ENCODE results near the gene SGK1.
A peak's percentile ranks its signal among the peaks of the same experiment; 100 is the strongest.
"Not testable (repeated sequence)": the region's sequence is repeated elsewhere in the genome, so short reads cannot be mapped to it uniquely, and the experiment has no call there.

Gene SGK1

DNA sequence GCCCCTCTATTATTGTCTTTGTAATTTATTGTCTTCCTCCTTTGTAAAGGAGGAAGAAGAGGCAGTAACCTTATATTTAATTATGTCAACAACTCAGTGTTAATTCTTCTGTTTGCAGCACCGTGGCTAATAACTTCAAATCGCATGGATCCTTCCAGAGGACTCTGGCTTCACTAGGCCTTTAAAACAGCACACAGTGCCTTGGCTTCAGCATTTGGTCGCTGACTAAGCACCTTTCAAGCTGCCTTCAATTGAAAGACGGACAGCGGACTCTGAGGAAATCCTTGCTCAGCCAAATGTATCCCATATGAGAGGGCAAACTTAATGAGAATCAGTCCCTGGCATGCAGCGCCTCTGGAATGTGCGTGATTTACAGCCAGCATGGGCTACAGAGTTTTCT is 64.2 kb downstream of the SGK1 start:
- no peak for DNase-seq (ENCODE audit: low read depth in 2 of 2)

GRCh38 chr6:134251320-134251719 is 66.6 kb downstream of the SGK1 start:
- no peak for DNase-seq (ENCODE audit: low read depth in 2 of 2)

DNA sequence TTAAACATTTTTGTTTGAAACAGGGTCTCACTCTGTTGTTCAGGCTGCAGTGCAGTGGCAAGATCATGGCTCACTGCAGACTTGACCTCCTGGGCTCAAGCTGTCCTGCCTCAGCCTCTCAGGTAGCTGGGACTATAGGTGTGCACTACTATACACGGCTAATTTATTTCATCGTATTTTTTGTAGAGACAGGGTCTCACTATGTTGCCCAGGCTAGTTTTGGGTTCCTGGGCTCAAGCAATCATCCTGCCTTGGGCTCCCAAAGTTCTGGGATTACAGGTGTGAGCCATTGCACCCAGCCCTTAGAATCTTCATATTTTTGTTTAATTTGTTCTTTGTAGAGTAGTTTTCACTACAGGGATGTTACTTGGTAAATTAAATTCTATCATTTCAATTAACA is 67.1 kb downstream of the SGK1 start:
- no peak for DNase-seq (ENCODE audit: low read depth in 2 of 2)

- DNase-seq (ENCODE audit: low read depth in 2 of 2), result no peak
Measured at GRCh38 chr6:134249759-134250602, 67.9 kb downstream of the SGK1 start.

DNA sequence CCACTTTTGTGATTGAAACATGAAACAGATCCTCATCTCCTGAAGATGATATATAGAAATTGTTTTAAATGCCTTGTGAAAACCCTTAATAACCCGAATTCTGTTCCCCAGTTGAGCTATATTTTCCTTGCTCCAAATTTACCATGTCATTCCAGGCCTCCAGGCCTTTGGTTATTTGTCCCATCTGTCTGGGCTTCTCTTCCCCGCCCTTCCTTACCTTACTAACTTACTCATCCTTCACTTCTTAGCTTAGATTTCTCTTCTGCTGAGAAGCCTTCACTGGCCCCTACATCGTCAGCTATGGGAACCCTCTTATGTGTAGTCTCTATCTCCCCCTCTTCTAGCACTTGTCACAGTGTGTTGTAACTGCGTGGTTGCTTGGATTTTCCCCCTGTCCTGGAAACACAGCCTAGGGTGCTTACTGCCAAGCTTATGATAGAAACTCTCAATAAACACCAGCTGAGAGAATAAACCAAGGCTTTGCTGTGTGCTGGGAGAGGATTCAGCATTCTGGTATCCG is 68.6 kb downstream of the SGK1 start:
- DNase-seq (ENCODE audit: low read depth in 2 of 2), result no peak

- no peak for DNase-seq (ENCODE audit: low read depth in 2 of 2)
Measured at GRCh38 chr6:134247844-134248580, 69.9 kb downstream of the SGK1 start.

DNA sequence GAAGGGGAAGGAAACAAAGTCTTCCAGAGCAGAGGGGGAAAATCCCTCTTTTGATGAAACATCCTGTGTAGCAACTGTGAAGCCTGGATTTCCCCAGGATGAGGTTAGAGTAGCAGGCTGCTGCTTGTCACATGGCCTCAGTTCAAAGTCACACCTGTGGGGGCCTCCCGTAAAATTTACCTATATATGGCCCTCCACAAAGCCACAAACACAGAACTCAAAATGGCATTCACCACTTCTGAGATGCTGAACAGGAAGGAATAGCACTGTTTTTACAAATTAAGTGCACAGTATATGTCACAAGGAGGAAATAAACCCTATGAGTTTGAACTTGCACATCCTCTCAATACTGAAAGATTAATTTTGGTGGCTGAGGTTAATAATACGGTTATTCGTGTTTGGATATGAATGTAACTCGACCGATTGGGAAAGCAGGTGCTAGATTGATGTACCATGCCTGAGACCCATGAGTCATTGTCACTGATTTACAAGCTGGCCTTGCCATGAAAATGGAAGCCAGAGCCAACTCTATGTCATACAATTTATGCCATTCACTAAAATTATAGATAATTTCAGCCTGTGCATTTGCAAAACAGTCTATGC is 70.6 kb downstream of the SGK1 start:
- peak; percentile 40 to 48 for DNase-seq (ENCODE audit: low read depth in 2 of 2)

DNA sequence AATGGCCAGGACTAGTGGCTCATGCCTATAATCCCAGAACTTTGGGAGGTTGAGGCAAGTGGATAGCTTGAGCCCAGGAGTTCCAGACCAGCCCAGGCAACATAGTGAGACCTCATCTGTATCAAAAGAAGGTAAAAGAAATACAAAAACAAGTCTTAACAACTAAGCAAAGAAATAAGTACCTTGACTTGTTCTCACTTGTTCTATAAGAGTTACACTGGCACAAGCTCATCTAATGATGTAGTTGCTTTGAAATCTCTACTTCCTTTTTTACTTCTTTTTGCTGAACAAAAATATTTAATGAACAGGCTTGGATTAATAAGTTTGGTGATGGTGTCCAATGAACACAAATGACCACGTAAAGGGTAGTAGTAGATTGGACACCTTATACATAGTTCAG is 72.2 kb downstream of the SGK1 start:
- DNase-seq (ENCODE audit: low read depth in 2 of 2), result no peak

- no peak for DNase-seq (ENCODE audit: low read depth in 2 of 2)
Measured at GRCh38 chr6:134245041-134245440, 72.9 kb downstream of the SGK1 start.

DNA sequence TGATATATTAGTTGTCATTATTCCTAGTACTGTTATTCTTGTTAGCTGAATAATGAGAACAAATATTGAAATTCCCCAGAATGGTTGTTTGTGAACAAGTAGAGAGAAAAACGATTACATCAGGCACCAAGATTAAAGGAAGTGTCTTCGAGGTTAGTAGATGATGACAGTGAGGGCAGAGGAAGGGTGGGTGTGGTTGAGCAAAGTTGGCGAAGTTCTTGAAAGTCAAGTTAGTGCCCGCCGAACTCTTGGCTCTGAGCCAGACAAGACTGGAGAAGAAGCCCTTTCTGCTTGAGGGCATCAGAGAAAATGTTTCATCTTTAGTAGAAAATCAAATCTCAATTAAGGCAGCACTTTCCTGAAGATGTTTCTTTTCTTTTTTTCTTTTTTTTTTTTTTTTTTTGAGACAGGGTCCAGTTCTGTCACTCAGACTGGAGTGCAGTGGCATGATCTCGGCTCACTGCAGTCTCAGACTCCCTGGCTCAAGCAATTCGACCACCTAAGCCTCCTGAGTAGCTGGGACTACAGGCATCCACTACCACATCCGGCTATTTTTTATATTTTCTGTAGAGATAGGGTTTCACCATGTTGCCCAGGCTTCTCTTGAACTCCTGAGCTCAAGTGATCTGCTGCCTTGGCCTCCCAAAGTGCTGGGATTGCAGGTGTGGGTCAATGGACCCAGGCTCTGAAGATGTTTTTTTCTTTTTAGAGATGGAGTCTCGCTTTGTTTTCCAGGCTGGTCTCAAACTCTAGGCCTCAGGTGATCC is 77.1 kb downstream of the SGK1 start:
- peak; percentile 63 to 76 for DNase-seq (ENCODE audit: low read depth in 2 of 2)

DNA sequence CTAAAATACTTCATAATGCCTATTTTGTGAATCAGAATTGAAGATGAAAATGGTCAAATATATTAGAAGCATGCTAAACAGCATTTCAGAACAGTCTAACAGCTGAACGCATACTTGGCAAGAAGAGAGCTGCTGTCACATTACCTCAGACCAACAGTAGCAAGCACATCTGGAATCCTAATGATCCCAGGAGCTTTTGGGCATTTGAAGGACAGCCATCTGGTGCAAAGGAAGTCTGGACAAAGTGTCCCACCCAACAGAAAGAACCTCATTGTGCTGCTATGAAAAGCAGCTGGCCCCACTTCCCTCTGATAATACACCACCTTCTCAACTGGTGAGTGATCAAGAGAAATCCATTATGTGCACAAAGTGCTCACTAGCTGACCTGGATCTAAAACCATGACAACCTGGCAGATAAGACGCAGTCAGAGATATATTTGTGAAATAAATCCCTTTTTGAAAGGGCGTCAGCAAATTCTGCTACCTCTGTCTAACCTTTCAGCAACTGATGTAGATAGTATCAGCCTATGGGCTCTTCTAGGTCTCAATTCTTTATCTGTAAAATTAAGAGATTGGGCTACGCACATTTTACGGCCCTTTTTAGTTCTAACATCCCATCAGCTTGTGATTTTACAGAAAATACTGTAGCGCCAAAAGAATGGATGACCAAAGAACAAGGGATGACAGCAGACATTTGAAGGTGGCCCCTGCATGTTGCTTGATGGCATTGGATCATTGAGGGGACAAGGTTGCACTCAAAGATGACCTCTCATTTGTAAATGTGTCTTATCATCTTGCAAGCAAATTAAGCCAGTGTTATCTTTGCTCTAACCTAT is 78.7 kb downstream of the SGK1 start:
- no peak for DNase-seq (ENCODE audit: low read depth in 2 of 2)

- DNase-seq (ENCODE audit: low read depth in 2 of 2), result no peak
Measured at GRCh38 chr6:134238006-134238405, 79.9 kb downstream of the SGK1 start.

- DNase-seq (ENCODE audit: low read depth in 2 of 2), result no peak
Measured at GRCh38 chr6:134235937-134236751, 81.8 kb downstream of the SGK1 start.

- DNase-seq (ENCODE audit: low read depth in 2 of 2), result not testable (repeated sequence)
Measured at GRCh38 chr6:134235334-134235733, 82.6 kb downstream of the SGK1 start.

DNA sequence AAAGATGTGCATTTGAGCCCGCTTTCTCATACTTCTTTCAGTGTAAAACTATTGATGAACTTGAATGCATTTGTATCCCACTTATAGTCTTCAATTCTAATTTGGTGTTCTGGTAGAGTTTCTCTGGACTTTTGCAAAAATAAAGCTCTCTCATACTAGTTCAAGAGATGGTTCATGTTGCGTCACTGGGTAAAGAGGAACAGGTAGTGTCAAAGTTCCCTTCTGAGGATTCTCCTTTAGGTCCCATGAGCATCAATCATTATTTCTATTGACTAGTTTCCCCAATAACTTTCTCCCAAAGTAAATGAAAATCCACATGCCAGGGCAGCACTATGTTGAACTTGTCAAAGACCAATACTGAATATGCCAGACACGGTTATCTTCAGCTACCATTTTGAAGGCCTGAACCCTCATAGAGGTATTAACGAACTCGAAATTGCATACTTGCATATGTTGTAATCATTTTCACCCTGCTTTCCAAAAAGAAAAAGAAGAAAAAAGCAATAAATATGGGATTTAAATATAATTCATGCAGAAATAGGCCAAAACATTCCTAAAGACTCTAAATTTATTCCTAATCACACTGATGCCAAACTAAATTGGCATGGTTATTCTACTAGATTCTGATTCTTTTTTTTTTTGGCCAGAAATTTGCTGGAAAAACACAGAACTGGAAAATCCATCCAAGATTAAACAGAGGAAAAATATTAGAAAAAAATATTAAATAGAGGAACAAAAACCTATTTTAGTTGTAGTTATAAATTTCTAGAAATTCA is 84.5 kb downstream of the SGK1 start:
- no peak for DNase-seq (ENCODE audit: low read depth in 2 of 2)

DNA sequence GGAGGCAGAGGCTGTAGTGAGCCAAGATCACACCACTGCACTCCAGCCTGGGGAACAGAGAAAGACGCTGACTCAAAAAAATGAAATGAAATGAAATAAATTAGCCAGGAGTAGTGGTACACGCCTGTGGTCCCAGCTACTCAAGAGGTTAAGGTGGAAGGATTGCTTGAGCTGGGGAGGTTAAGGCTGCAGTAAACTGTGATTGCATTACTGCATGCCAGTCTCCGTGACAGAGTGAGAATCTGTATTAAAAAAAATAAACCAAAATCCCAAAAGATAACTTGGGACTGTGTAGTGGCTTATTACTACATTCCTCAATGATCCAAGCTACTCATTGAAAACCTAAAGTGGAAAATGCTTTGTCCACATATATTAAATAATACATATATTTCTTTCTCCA is 87.0 kb downstream of the SGK1 start:
- DNase-seq (ENCODE audit: low read depth in 2 of 2), result no peak

DNA sequence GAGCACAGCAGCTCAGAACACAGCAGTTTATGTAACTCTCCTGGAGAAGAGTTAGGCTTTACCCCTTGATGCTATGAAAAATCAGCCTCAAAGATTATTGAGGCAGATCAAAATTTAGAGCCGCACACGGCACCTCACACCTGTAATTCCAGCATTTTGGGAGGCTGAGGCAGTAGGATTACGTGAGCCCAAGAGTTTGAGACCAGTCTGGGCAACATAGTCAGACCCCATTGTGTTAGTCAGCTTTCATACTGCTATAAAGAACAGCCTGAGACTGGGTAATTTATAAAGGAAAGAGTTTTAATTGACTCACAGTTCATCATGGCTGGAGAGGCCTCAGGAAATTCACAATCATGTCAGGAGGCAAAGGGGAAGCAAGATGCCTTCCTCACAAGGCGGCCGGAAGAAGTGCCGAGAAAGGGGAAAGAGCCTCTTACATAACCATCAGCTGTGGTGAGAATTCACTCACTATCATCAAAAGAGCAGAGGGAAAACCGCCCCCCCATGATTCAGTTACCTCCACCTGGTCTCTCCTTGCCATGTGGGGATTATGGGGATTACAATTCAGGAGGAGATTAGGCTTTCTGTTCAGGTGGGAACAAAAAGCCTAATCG is 87.7 kb downstream of the SGK1 start:
- DNase-seq (ENCODE audit: low read depth in 2 of 2), result no peak

DNA sequence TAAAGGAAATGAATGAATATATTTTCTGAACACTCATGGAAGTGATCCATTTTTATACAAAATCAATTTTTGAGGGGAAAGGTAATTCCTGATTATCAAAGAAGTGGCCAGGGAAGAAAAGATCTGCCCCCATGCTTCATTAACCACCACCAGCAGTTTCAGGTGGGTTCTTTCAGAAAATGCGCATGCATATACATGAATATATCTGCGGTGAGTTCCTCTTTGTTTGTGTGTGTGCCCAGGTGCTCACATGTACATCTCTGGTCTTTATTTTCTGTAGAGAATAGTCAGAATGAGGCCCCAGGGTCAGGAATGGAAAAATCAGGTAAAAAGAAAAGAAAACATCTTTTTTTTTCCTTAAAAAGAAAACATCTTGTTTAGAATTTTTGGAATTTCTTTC is 88.4 kb downstream of the SGK1 start:
- no peak for DNase-seq (ENCODE audit: low read depth in 2 of 2)

Measured in activated CD8-positive, alpha-beta memory T cell treated with anti-CD3 and anti-CD28 coated beads for 4 hours (primary cell).